GM12878 (cell line): Measurements from ENCODE around the gene ADGRD1. TPM values are rescaled to one million over a fixed set of nuclear protein-coding genes. Genes with fewer than 3 reads are reported as not detected.

Source experiments
- ATAC-seq: fragments of 200-7000 bp; cut with Tn5 transposase; 3 replicates; pipeline ENCODE4 v1.9.1; 2020; ENCODE audit warnings: mild to moderate bottlenecking, moderate library complexity
- BruUV-seq: library from RNA; stranded (reverse); fragments of 400-500 nt; replicated peaks from 2 replicates; lab custom pipeline; 2021; lab: Mats Ljungman, UMichigan
- CTCF ChIA-PET: fragments of 300-600 bp; sonication (Branson Sonifier 250); formaldehyde crosslinking; extraction: SDS; loops from one replicate; lab custom pipeline; 2021; ENCODE audit warnings: inconsistent platforms; lab: Yijun Ruan, JAX
- POLR2A ChIA-PET: fragments of 350-600 bp; formaldehyde crosslinking; extraction: SDS; loops from one replicate; lab custom pipeline; 2021; ENCODE audit warnings: inconsistent platforms; lab: Charles Lee
- RAD21 ChIA-PET: fragments of 300-600 bp; sonication (Branson Sonifier 250); formaldehyde crosslinking; loops from one replicate; lab custom pipeline; 2023; ENCODE audit warnings: antibody characterized with exemption; ENCODE audit not compliant: unreplicated experiment; lab: Charles Lee
- SMC1A ChIA-PET: fragments of 300-600 bp; sonication (Branson Sonifier 250); formaldehyde crosslinking; loops from one replicate; lab custom pipeline; 2023; ENCODE audit not compliant: unreplicated experiment, uncharacterized antibody; lab: Charles Lee
- DNase-seq: peaks from one replicate; pipeline ENCODE4 v3.0.0-alpha.2; 2011; ENCODE audit warnings: low read depth, low spot score
- FAIRE-seq: peaks from 3 replicates; lab custom pipeline; 2011; peaks lifted over from hg19 to GRCh38; lab: Jason Lieb, UNC
- H2AFZ ChIP-seq: 2 replicates; pipeline ENCODE4 v1.6.0; 2011; ENCODE audit warnings: low read depth, low read length, control low read depth; ENCODE audit not compliant: control insufficient read depth
- H3K27ac ChIP-seq: 2 replicates; pipeline ENCODE4 v1.5.1; 2011; ENCODE audit warnings: control low read depth; ENCODE audit not compliant: control insufficient read depth, insufficient read depth
- H3K27me3 ChIP-seq, 2 experiments: replicated peaks in 1 of 2; 2 replicates each; pipeline versions ENCODE4 v1.6.0 to v1.6.1; 2011; ENCODE audit warnings: low read length in 1 of 2; ENCODE audit not compliant: control insufficient read depth in 2 of 2, insufficient read depth in 2 of 2
- H3K36me3 ChIP-seq, 2 experiments: 2 replicates each; pipeline ENCODE4 v1.5.1; 2011; ENCODE audit warnings: low read length in 1 of 2; ENCODE audit not compliant: control insufficient read depth in 2 of 2, insufficient read depth in 2 of 2
- H3K4me1 ChIP-seq: 2 replicates; pipeline ENCODE4 v1.6.1; 2011; ENCODE audit warnings: mild to moderate bottlenecking, low read length, moderate library complexity, mixed read lengths; ENCODE audit not compliant: control insufficient read depth, insufficient read depth
- H3K4me2 ChIP-seq: 2 replicates; pipeline ENCODE4 v1.6.0; 2011; ENCODE audit warnings: control low read depth; ENCODE audit not compliant: control insufficient read depth, insufficient read depth
- H3K4me3 ChIP-seq: fragments of 200-600 bp; sonication (generic); 2 replicates; pipeline ENCODE4 v1.5.1; 2016
- H3K79me2 ChIP-seq: 2 replicates; pipeline ENCODE4 v1.6.0; 2011; ENCODE audit warnings: low read length; ENCODE audit not compliant: control insufficient read depth, insufficient read depth
- H3K9ac ChIP-seq: 2 replicates; pipeline ENCODE4 v1.8.0; 2011; ENCODE audit warnings: low read length, control low read depth, mixed read lengths; ENCODE audit not compliant: control insufficient read depth, insufficient read depth
- H3K9me3 ChIP-seq: replicated peaks from 3 replicates; pipeline ENCODE4 v1.5.1; 2011; ENCODE audit warnings: mild to moderate bottlenecking, low read length; ENCODE audit not compliant: control insufficient read depth, insufficient read depth
- H4K20me1 ChIP-seq: 2 replicates; pipeline ENCODE4 v1.6.0; 2011; ENCODE audit not compliant: control insufficient read depth, insufficient read depth
- ASH2L ChIP-seq: fragments of 300-600, 200-600 bp; sonication (generic); IDR thresholded peaks from 2 replicates; pipeline ENCODE4 v1.6.1; 2017; ENCODE audit warnings: low read depth, mild to moderate bottlenecking, borderline replicate concordance
- BHLHE40 ChIP-seq, 2 experiments: fragments of 450-650 bp in 1 of 2; IDR thresholded peaks; 2 replicates each; pipeline ENCODE4 v1.6.1; 2011 to 2017; ENCODE audit warnings: low read depth in 2 of 2, borderline replicate concordance in 1 of 2, improper control_type of control experiment in 1 of 2, low read length in 1 of 2, mild to moderate bottlenecking in 1 of 2
- CEBPB ChIP-seq, 2 experiments: fragments of 150-350 bp in 1 of 2; IDR thresholded peaks; 2 replicates each; pipeline ENCODE4 v1.6.1; 2012 to 2014; ENCODE audit warnings: low read depth in 2 of 2, low read length in 2 of 2, borderline replicate concordance in 1 of 2, inconsistent platforms in 1 of 2
- JUNB ChIP-seq: IDR thresholded peaks from 2 replicates; pipeline ENCODE4 v1.6.1; 2016; ENCODE audit warnings: antibody characterized with exemption, mild to moderate bottlenecking
- MTA2 ChIP-seq: fragments of 450-650 bp; IDR thresholded peaks from 2 replicates; pipeline ENCODE4 v1.6.1; 2016; ENCODE audit warnings: low read depth, mild to moderate bottlenecking, moderate library complexity
- NBN ChIP-seq: fragments of 450-650 bp; IDR thresholded peaks from 2 replicates; pipeline ENCODE4 v1.6.1; 2016
- PAX8 ChIP-seq: fragments of 450-650 bp; IDR thresholded peaks from 2 replicates; pipeline ENCODE4 v1.6.1; 2017; ENCODE audit warnings: mild to moderate bottlenecking, moderate library complexity
- RFX5 ChIP-seq: IDR thresholded peaks from 2 replicates; pipeline ENCODE4 v1.6.1; 2011; ENCODE audit warnings: low read depth, low read length, improper control_type of control experiment
- SMAD1 ChIP-seq: fragments of 450-650 bp; IDR thresholded peaks from 2 replicates; pipeline ENCODE4 v1.6.1; 2018; ENCODE audit warnings: mild to moderate bottlenecking, low read depth; ENCODE audit not compliant: partially characterized antibody
- SMARCA5 ChIP-seq: fragments of 450-650 bp; IDR thresholded peaks from 2 replicates; pipeline ENCODE4 v1.6.1; 2017; ENCODE audit warnings: mild to moderate bottlenecking
- ZBED1 ChIP-seq: IDR thresholded peaks from 2 replicates; pipeline ENCODE4 v1.6.1; 2016; ENCODE audit warnings: borderline replicate concordance
- ZNF24 ChIP-seq: fragments of 450-650 bp; IDR thresholded peaks from 2 replicates; pipeline ENCODE4 v1.6.1; 2017; ENCODE audit warnings: antibody characterized with exemption, mild to moderate bottlenecking
- WGBS: methylation state at CpG from one replicate; pipeline ENCODE4 v1.1.6; 2016; ENCODE audit warnings: low lambda C conversion rate; ENCODE audit not compliant: insufficient replicate concordance, insufficient coverage; ENCODE audit errors: missing lambda C conversion rate; 5-methylcytosine and 5-hydroxymethylcytosine counted together
- in situ Hi-C: fragments of 300-500 bp; cut with MboI; formaldehyde crosslinking; loops from 9 replicates; pipeline ENCODE4 v1.14.3; 2018; ENCODE audit warnings: mixed read lengths
- intact Hi-C: fragments of 100-400 bp; cut with micrococcal nuclease; formaldehyde crosslinking; loops from one replicate; pipeline ENCODE4 v1.14.2; 2022; ENCODE audit not compliant: unreplicated experiment
- polyA plus RNA-seq, 11 experiments: library from polyadenylated mRNA; depleted of rRNA in 4 of 11; unstranded in 6 of 11; stranded (reverse) in 5 of 11; fragments of >200 nt; fragmentation: Nextera tagmentation in 4 of 11; fragmentation: Illumina TruSeq in 1 of 11; extraction: Ambion mirVana in 4 of 11; extraction: Trizol in 1 of 11; gene quantifications; 1 replicate in 1 of 11; 2 replicates in 10 of 11; pipeline versions ENCODE4 v1.2.1 to v1.2.3, GENCODE V29; 2011 to 2016; ENCODE audit warnings: inconsistent platforms in 2 of 11, missing spikeins in 2 of 11, low read depth in 1 of 11
- total RNA-seq, 4 experiments: library from RNA; depleted of rRNA in 3 of 4; stranded (reverse); fragments of >200 nt in 3 of 4; fragmentation: Illumina TruSeq in 1 of 4; extraction: Trizol in 1 of 4; gene quantifications; 2 replicates each; pipeline versions ENCODE4 v1.2.1 to v1.2.3, GENCODE V29; 2013 to 2021
- TF ChIP-seq, protein P1 (sequence below): fragments of 450-650 bp; formaldehyde crosslinking; IDR thresholded peaks from 2 replicates; pipeline ENCODE4 v1.5.0; 2022; ENCODE audit warnings: mild to moderate bottlenecking, missing genetic modification characterization
- TF ChIP-seq, protein P2 (sequence below): fragments of 150-350 bp; IDR thresholded peaks from 2 replicates; pipeline ENCODE4 v1.6.1; 2016; ENCODE audit warnings: low read depth, low read length
- TF ChIP-seq, protein P3 (sequence below): fragments of 150-350 bp; IDR thresholded peaks from 2 replicates; pipeline ENCODE4 v1.6.1; 2014; ENCODE audit warnings: mild to moderate bottlenecking, low read depth, low read length
- TF ChIP-seq, protein P4 (sequence below): IDR thresholded peaks from 2 replicates; pipeline ENCODE4 v1.6.1; 2012; ENCODE audit warnings: low read depth, low read length, improper control_type of control experiment

Gene ADGRD1
- total and polyA plus RNA-seq, 10 of the 15 experiments (the other 5 are each of a cell fraction or from before 2014, with no cell fraction given): 0.15 to 12.7 (median 1.2) TPM

DNA sequence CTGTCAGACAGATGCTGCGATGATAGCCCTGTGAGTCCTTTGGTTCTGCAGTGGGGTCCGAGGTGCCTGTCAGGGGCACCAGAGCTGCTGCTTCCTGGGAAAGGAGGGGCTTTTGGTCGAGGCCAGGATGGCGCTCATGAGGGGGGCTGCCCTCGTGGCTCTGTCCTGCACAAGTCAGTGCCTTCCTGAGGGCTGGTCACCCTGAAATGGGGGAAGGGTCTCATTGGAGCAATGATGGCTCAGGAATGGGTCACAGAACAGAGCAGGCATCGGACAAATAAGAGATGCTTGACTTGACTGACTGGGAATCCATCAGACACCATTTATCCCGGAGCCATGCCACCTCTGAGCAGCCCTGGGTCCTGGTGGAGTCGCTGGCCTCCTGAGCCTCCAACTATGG lies 121.9 kb downstream of the ADGRD1 start:
- H3K4me2 ChIP-seq: no peak overlapping the region
- ChIA-PET SMC1A (no interaction called here), POLR2A (no interaction called here), RAD21 (no interaction called here), CTCF (no interaction called here)
- BruUV-seq: no TSS peak
- intact Hi-C loops (no loop called here), in situ Hi-C loops (no loop called here)
- H3K27ac ChIP-seq: no peak overlapping the region
- no peak overlapping the region for H2AFZ ChIP-seq
- no peaks in the 10 kb centered on the region for H3K27me3 ChIP-seq
- no peaks in the 10 kb centered on the region; the same call in 1 of the 2 replicates for H3K4me1 ChIP-seq
- WGBS: 65% methylated on average over 8 of the region's 8 CpGs
- FAIRE-seq (no peak), ATAC-seq (no peak), DNase-seq (no peak)
- no peaks in the 10 kb centered on the region; the same call in 1 of the 2 replicates for H4K20me1 ChIP-seq
- no peaks in the 10 kb centered on the region for H3K36me3 ChIP-seq
- no peaks in the 10 kb centered on the region for H3K79me2 ChIP-seq
- peaks cover 4% of the 10 kb centered on the region; the same call in 1 of the 3 replicates for H3K9me3 ChIP-seq
- H3K9ac ChIP-seq: no peak overlapping the region
- H3K4me3 ChIP-seq: no peak overlapping the region
- TF ChIP-seq, protein P1, sequence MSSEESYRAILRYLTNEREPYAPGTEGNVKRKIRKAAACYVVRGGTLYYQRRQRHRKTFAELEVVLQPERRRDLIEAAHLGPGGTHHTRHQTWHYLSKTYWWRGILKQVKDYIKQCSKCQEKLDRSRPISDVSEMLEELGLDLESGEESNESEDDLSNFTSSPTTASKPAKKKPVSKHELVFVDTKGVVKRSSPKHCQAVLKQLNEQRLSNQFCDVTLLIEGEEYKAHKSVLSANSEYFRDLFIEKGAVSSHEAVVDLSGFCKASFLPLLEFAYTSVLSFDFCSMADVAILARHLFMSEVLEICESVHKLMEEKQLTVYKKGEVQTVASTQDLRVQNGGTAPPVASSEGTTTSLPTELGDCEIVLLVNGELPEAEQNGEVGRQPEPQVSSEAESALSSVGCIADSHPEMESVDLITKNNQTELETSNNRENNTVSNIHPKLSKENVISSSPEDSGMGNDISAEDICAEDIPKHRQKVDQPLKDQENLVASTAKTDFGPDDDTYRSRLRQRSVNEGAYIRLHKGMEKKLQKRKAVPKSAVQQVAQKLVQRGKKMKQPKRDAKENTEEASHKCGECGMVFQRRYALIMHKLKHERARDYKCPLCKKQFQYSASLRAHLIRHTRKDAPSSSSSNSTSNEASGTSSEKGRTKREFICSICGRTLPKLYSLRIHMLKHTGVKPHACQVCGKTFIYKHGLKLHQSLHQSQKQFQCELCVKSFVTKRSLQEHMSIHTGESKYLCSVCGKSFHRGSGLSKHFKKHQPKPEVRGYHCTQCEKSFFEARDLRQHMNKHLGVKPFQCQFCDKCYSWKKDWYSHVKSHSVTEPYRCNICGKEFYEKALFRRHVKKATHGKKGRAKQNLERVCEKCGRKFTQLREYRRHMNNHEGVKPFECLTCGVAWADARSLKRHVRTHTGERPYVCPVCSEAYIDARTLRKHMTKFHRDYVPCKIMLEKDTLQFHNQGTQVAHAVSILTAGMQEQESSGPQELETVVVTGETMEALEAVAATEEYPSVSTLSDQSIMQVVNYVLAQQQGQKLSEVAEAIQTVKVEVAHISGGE (CRISPR knock-in tag): no peak
- TF ChIP-seq PAX8: no peak
- TF ChIP-seq SMARCA5: no peak
- no peak for TF ChIP-seq JUNB
- no peak for TF ChIP-seq BHLHE40 (IDR thresholded peaks at IDR 0.05; ENCODE audit: borderline replicate concordance in 1 of 2, low read depth in 2 of 2, low read length in 1 of 2)
- TF ChIP-seq ZBED1: no peak
- no peak for TF ChIP-seq ASH2L
- no peak for TF ChIP-seq NBN
- TF ChIP-seq ZNF24: no peak
- TF ChIP-seq, protein P2, sequence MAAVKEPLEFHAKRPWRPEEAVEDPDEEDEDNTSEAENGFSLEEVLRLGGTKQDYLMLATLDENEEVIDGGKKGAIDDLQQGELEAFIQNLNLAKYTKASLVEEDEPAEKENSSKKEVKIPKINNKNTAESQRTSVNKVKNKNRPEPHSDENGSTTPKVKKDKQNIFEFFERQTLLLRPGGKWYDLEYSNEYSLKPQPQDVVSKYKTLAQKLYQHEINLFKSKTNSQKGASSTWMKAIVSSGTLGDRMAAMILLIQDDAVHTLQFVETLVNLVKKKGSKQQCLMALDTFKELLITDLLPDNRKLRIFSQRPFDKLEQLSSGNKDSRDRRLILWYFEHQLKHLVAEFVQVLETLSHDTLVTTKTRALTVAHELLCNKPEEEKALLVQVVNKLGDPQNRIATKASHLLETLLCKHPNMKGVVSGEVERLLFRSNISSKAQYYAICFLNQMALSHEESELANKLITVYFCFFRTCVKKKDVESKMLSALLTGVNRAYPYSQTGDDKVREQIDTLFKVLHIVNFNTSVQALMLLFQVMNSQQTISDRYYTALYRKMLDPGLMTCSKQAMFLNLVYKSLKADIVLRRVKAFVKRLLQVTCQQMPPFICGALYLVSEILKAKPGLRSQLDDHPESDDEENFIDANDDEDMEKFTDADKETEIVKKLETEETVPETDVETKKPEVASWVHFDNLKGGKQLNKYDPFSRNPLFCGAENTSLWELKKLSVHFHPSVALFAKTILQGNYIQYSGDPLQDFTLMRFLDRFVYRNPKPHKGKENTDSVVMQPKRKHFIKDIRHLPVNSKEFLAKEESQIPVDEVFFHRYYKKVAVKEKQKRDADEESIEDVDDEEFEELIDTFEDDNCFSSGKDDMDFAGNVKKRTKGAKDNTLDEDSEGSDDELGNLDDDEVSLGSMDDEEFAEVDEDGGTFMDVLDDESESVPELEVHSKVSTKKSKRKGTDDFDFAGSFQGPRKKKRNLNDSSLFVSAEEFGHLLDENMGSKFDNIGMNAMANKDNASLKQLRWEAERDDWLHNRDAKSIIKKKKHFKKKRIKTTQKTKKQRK: no peak
- TF ChIP-seq, protein P3, sequence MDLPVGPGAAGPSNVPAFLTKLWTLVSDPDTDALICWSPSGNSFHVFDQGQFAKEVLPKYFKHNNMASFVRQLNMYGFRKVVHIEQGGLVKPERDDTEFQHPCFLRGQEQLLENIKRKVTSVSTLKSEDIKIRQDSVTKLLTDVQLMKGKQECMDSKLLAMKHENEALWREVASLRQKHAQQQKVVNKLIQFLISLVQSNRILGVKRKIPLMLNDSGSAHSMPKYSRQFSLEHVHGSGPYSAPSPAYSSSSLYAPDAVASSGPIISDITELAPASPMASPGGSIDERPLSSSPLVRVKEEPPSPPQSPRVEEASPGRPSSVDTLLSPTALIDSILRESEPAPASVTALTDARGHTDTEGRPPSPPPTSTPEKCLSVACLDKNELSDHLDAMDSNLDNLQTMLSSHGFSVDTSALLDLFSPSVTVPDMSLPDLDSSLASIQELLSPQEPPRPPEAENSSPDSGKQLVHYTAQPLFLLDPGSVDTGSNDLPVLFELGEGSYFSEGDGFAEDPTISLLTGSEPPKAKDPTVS: no peak
- no peak for TF ChIP-seq SMAD1
- TF ChIP-seq RFX5: no peak
- no peak for TF ChIP-seq MTA2
- TF ChIP-seq, protein P4, sequence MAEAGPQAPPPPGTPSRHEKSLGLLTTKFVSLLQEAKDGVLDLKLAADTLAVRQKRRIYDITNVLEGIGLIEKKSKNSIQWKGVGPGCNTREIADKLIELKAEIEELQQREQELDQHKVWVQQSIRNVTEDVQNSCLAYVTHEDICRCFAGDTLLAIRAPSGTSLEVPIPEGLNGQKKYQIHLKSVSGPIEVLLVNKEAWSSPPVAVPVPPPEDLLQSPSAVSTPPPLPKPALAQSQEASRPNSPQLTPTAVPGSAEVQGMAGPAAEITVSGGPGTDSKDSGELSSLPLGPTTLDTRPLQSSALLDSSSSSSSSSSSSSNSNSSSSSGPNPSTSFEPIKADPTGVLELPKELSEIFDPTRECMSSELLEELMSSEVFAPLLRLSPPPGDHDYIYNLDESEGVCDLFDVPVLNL: no peak
- no peak for TF ChIP-seq CEBPB (IDR thresholded peaks at IDR 0.05; ENCODE audit: borderline replicate concordance in 1 of 2, low read depth in 2 of 2, low read length in 2 of 2)
